ENCODE data around the gene MUC3A.

DNA sequence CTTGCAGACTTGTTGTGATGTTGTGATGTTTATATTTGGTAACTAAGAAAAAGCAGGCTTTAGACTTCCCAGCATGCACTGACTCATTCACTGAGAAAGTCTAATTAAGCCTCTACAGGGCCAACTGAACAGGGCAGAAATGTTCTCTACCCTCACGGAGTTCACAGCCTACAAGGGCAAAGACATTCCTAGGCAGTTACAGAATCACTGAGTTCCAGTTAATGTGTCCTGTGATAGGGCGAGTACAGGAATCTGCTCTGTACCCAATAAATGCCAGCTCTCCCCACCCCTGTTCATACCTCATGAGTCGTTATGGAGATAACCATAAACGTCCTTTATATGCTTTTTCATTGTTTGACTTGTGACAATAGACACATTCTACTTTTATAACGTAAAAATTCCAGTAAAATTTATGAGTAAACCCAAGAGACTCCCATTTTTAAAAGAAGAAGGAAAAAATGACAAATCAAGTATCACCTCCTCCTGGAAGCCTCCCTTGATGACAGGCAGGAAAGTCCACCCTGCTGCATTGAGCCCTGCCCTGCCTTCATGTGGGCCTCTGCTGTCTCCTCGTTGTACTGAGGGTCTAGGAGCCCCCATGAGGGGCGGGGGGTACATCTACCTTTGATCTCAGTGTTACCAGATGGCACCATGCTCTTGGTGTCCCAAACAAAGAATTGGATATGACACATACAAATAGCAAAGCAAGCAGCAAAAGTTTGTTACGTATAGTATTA, 34.3 kb downstream of the MUC3A start:
- TF ChIP-seq BHLHE40 (IDR thresholded peaks at IDR 0.05; ENCODE audit: low read depth, low read length), result no peak
- TF ChIP-seq, protein P1, sequence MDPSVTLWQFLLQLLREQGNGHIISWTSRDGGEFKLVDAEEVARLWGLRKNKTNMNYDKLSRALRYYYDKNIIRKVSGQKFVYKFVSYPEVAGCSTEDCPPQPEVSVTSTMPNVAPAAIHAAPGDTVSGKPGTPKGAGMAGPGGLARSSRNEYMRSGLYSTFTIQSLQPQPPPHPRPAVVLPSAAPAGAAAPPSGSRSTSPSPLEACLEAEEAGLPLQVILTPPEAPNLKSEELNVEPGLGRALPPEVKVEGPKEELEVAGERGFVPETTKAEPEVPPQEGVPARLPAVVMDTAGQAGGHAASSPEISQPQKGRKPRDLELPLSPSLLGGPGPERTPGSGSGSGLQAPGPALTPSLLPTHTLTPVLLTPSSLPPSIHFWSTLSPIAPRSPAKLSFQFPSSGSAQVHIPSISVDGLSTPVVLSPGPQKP (IDR thresholded peaks at IDR 0.05; ENCODE audit: borderline replicate concordance, low read depth, low read length), result no peak
- TF ChIP-seq CTCF (conservative IDR thresholded peaks at IDR 0.05; ENCODE audit: low read depth, low read length), result no peak
- TF ChIP-seq RFX5 (IDR thresholded peaks at IDR 0.05; ENCODE audit: low read depth, low read length), result no peak
- no peak for TF ChIP-seq CHD1 (IDR thresholded peaks at IDR 0.05; ENCODE audit: low read depth, low read length)
- TF ChIP-seq CEBPB (IDR thresholded peaks at IDR 0.05; ENCODE audit: low read depth, low read length), result no peak
